Omental fat pad (tissue), 4 donors: ENCODE measurements around the gene KLHDC3. TPM values are rescaled to one million over a fixed set of nuclear protein-coding genes. Genes with fewer than 3 reads are reported as not detected.

Experiments
- ATAC-seq: fragments of 150-250 bp; one replicate; pipeline ENCODE4 v1.9.1; 2016; ENCODE audit warnings: mild to moderate bottlenecking, moderate library complexity; ENCODE audit not compliant: low FRiP score
- DNase-seq: peaks from one replicate; pipeline ENCODE4 v3.0.0-alpha.2; 2019; ENCODE audit warnings: low spot score
- total RNA-seq, 4 donors: library from RNA; depleted of rRNA; stranded (reverse); fragments of >200 nt; gene quantifications; one replicate each; pipeline ENCODE4 v1.1.0, GENCODE V29; 2016
- TF ChIP-seq, protein P1 (sequence below), 3 donors: fragments of 450-650 bp; IDR thresholded peaks; one replicate each; pipeline ENCODE4 v1.5.1; 2016 to 2017; ENCODE audit warnings: antibody characterized with exemption in 3 of 3, mild to moderate bottlenecking in 3 of 3, moderate library complexity in 2 of 3

Gene KLHDC3
- total RNA-seq, 4 donors from 2014 or later, result 58.0 to 106 (median 95.0) TPM

DNA sequence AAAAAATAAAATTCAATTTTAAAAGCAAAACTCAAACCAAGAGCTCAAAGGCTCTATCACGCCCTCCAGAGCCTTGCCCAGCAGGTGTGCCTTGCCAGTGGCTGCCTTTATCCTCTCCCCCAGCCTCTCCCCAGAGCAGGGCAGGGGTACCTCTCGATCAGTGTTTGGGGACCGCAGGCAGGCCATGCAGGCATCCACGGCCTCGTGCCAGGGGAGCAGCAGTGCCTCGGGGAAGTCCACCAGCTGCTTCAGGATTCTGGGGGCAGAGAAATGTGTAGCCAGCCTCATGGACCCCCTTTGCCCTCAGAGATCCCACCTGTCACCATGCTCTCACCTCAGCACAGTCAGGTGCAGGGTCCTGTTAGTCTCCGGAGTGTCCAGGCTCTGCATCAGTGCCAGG, 33.9 kb downstream of the KLHDC3 start:
- TF ChIP-seq, protein P1, sequence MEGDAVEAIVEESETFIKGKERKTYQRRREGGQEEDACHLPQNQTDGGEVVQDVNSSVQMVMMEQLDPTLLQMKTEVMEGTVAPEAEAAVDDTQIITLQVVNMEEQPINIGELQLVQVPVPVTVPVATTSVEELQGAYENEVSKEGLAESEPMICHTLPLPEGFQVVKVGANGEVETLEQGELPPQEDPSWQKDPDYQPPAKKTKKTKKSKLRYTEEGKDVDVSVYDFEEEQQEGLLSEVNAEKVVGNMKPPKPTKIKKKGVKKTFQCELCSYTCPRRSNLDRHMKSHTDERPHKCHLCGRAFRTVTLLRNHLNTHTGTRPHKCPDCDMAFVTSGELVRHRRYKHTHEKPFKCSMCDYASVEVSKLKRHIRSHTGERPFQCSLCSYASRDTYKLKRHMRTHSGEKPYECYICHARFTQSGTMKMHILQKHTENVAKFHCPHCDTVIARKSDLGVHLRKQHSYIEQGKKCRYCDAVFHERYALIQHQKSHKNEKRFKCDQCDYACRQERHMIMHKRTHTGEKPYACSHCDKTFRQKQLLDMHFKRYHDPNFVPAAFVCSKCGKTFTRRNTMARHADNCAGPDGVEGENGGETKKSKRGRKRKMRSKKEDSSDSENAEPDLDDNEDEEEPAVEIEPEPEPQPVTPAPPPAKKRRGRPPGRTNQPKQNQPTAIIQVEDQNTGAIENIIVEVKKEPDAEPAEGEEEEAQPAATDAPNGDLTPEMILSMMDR (IDR thresholded peaks at IDR 0.05), result no peak
- DNase-seq, result no peak
- no peak for ATAC-seq

DNA sequence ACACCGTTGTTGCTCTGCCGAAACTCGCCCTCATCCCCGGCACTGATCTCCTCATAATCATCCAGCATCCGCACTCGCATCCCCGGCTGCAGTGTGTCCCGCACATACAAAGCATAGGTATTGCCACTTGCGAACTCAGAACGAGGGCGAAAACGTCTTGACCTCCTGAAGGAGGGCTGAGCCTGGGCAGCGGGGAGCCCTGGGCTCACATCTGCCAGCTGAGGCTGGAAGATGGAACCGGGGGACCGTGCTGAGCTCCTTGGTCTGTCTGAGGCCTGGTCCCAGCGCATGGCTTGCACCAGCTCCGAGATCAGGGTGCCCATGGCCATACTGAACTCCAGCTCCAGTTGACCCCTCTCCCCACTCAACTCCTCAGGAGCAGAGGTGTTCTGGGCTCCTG, 36.9 kb downstream of the KLHDC3 start:
- ATAC-seq, result no peak
- TF ChIP-seq, protein P1 (IDR thresholded peaks at IDR 0.05), result no peak
- DNase-seq, result no peak

DNA sequence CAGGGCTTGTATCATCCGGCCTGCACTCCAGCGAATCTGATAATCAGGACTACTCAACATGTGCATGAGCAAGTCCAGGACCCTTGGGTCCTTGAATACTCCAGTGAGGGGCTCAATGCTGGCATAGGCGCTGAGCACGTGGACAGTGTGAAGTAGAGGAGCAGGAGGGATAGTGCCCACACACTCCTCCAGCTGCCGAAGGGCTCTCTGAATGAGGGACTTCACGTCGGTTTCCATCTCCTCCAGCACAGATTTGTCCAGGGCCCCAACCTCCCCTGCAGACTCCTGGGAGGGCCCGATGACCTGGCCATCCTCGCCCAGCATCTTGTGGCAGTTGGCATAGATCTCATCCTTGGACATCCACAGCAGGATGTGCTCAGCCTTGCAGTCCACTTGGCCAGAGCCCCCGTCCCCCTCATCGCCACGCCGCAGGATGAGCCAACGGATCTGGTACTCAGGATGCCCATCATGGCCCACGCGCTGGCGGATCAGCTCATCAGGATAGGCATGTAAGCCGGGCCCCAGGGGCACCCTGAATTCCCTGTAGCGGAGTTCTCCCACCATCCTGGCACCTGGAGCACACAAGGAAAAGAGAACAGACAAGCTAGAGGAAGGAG, 38.3 kb downstream of the KLHDC3 start:
- no peak for ATAC-seq
- DNase-seq, result no peak
- TF ChIP-seq, protein P1 (IDR thresholded peaks at IDR 0.05), result no peak

GRCh38 chr6:43052842-43053544, 38.9 kb downstream of the KLHDC3 start:
- TF ChIP-seq, protein P1 (IDR thresholded peaks at IDR 0.05), result no peak
- ATAC-seq, result peak; percentile 19
- DNase-seq, result no peak

GRCh38 chr6:43053545-43054205, 39.6 kb downstream of the KLHDC3 start, which contains the start of gene CUL7:
CUL7 (minus strand) TSS chr6:43053851; CDS start chr6:43052788, 1,063 bp downstream.
- ATAC-seq (peak; percentile 88), DNase-seq (peak; percentile 49)
- TF ChIP-seq, protein P1 (IDR thresholded peaks at IDR 0.05), result no peak

- TF ChIP-seq, protein P1 (IDR thresholded peaks at IDR 0.05), result no peak
- DNase-seq (no peak), ATAC-seq (no peak)
Measured at GRCh38 chr6:43054206-43054943, 40.3 kb downstream of the KLHDC3 start.
